ENCODE results near the gene PTPRH. TPM values are rescaled to one million over a fixed set of nuclear protein-coding genes. Genes with fewer than 3 reads are reported as not detected.

The PTPRH gene
- total RNA-seq, 1 experiment from 2014 or later, result 2.3 TPM

DNA sequence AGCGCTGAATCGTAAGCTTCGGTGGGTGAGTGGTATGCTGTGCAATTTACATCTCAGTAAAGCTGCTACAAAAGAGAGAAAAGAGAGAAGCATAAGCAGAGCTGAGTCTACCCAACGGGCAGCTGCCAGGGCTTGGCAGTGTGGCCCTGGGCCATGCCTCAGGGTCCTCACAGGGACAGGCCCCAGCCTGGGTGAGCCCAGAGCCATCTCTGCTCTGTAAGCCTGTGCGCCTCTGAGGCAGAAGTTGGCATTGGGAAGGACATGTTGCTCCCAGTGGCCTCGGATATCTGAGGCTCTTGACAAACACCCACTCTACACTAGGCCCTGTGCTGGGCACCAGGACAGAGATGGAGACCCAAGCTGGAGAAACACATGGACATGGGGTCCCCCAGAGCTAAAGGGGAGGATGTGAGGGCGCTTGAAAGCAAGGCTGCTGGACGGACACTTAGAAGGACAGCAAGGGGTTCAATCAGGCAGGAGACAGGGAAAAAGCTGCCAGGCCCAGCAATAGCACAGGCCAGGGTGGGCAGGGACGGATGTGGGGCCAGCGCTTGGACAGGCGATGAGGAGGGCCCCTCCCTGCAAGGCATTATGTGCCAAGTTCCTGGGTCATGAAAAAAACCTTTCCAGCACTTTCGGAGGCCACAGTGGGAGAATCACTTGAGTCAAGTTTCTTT is 34.8 kb upstream of the PTPRH start:
- no peaks in the 10 kb centered on the region for H3K27me3 Mint-ChIP-seq (ENCODE audit: insufficient read depth, unreplicated experiment)
- no peak for DNase-seq
- TF ChIP-seq, protein P1, sequence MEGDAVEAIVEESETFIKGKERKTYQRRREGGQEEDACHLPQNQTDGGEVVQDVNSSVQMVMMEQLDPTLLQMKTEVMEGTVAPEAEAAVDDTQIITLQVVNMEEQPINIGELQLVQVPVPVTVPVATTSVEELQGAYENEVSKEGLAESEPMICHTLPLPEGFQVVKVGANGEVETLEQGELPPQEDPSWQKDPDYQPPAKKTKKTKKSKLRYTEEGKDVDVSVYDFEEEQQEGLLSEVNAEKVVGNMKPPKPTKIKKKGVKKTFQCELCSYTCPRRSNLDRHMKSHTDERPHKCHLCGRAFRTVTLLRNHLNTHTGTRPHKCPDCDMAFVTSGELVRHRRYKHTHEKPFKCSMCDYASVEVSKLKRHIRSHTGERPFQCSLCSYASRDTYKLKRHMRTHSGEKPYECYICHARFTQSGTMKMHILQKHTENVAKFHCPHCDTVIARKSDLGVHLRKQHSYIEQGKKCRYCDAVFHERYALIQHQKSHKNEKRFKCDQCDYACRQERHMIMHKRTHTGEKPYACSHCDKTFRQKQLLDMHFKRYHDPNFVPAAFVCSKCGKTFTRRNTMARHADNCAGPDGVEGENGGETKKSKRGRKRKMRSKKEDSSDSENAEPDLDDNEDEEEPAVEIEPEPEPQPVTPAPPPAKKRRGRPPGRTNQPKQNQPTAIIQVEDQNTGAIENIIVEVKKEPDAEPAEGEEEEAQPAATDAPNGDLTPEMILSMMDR (IDR thresholded peaks at IDR 0.05; ENCODE audit: insufficient read depth in 1 of 2, low read depth in 1 of 2, low read length in 1 of 2, severe bottlenecking in 1 of 2, unreplicated experiment in 1 of 2), result no peak
- no peak overlapping the region for H3K4me3 Mint-ChIP-seq (ENCODE audit: unreplicated experiment)
- Histone ChIP-seq H3K4me1 (no peaks in the 10 kb centered on the region), H3K9me3 (no peaks in the 10 kb centered on the region), H3K27me3 (replicated peaks; ENCODE audit: control insufficient read depth, insufficient read depth, low read length) (no peaks in the 10 kb centered on the region), H3K36me3 (ENCODE audit: control insufficient read depth, insufficient read depth, low read length) (peaks cover 12% of the 10 kb centered on the region), H3K4me3 (ENCODE audit: low read depth, low read length) (no peak overlapping the region)
- BruUV-seq (replicated peaks), result no TSS peak
- H3K27ac Mint-ChIP-seq (ENCODE audit: unreplicated experiment), result no peak overlapping the region
- no peaks in the 10 kb centered on the region for H3K4me1 Mint-ChIP-seq (ENCODE audit: low read depth, unreplicated experiment)
- H3K9me3 Mint-ChIP-seq (ENCODE audit: unreplicated experiment), result no peaks in the 10 kb centered on the region
- ChIA-PET CTCF (no interaction called here), POLR2A (no interaction called here)
- H3K36me3 Mint-ChIP-seq (ENCODE audit: insufficient read depth, unreplicated experiment), result peaks cover 52% of the 10 kb centered on the region
- intact Hi-C loops (cut with micrococcal nuclease; ENCODE audit: unreplicated experiment), result no loop called here

DNA sequence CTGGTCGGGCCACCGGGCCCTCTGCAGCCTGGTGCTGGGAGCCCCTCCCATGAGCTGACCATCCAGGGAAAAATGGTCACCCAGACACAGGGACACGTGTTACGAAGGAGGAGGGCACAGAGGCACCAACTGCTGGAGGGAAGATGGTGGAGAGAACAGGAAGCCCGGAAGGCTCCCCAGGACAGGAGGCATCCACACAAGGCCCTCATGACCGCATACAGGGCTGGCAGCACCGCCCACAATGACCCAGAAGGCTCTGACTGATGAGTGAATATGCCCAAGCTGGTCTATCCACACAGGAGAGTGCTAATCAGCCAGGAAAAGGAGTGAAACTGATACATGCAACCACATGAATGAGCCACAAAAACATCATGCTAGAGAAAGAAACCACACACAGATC is 33.2 kb upstream of the PTPRH start:
- peaks cover 16% of the 10 kb centered on the region for H3K36me3 ChIP-seq (ENCODE audit: control insufficient read depth, insufficient read depth, low read length)
- CTCF ChIA-PET, result no interaction called here
- peaks cover 67% of the 10 kb centered on the region for H3K36me3 Mint-ChIP-seq (ENCODE audit: insufficient read depth, unreplicated experiment)

DNA sequence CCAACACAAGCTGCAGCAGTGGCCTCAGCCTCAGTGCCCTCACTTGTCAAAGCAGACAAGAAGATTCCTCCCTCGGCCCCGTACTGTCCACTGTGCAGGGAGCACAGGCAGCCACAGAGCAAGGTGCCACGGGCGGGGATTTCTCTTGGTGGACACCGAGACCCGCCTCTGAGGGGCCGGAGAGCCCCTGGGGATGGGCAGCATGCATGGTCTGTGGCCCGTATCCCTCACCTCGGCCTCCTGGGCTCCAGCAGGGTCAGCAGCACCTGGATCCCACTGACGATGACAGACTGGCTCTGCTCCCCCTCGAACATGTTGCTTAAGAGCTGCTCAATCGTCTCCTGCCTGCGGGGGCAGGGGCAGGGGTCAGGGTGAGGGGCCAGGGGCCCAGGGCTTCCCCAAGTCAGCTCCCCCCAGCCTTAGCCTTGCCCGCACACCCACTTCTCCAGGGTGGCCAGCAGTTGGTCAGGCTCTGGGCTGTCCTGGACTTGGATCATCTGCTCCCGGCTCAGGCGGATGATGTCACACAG is 32.7 kb upstream of the PTPRH start:
- intact Hi-C loops (cut with micrococcal nuclease; ENCODE audit: unreplicated experiment), result no loop called here
- Mint-ChIP-seq H3K4me3 (ENCODE audit: unreplicated experiment) (no peak overlapping the region), H3K27me3 (ENCODE audit: insufficient read depth, unreplicated experiment) (no peaks in the 10 kb centered on the region), H3K9me3 (ENCODE audit: unreplicated experiment) (no peaks in the 10 kb centered on the region), H3K36me3 (ENCODE audit: insufficient read depth, unreplicated experiment) (peaks cover 72% of the 10 kb centered on the region), H3K27ac (ENCODE audit: unreplicated experiment) (no peak overlapping the region), H3K4me1 (ENCODE audit: low read depth, unreplicated experiment) (no peaks in the 10 kb centered on the region)
- Histone ChIP-seq H3K9me3 (no peaks in the 10 kb centered on the region), H3K4me3 (ENCODE audit: low read depth, low read length) (no peak overlapping the region), H3K4me1 (no peaks in the 10 kb centered on the region), H3K27me3 (replicated peaks; ENCODE audit: control insufficient read depth, insufficient read depth, low read length) (no peaks in the 10 kb centered on the region), H3K36me3 (ENCODE audit: control insufficient read depth, insufficient read depth, low read length) (peaks cover 16% of the 10 kb centered on the region)
- no TSS peak for BruUV-seq (replicated peaks)
- TF ChIP-seq, protein P1 (IDR thresholded peaks at IDR 0.05; ENCODE audit: insufficient read depth in 1 of 2, low read depth in 1 of 2, low read length in 1 of 2, severe bottlenecking in 1 of 2, unreplicated experiment in 1 of 2), result no peak
- ChIA-PET CTCF (no interaction called here), POLR2A (no interaction called here)
- no peak for DNase-seq

More for the DNA sequence above, 33.2 kb upstream of the PTPRH start:
- no peaks in the 10 kb centered on the region for H3K27me3 Mint-ChIP-seq (ENCODE audit: insufficient read depth, unreplicated experiment)
- Histone ChIP-seq H3K27me3 (replicated peaks; ENCODE audit: control insufficient read depth, insufficient read depth, low read length) (no peaks in the 10 kb centered on the region), H3K4me1 (no peaks in the 10 kb centered on the region), H3K4me3 (ENCODE audit: low read depth, low read length) (no peak overlapping the region), H3K9me3 (no peaks in the 10 kb centered on the region)
- no peak overlapping the region for H3K27ac Mint-ChIP-seq (ENCODE audit: unreplicated experiment)
- DNase-seq, result no peak
- no peaks in the 10 kb centered on the region for H3K4me1 Mint-ChIP-seq (ENCODE audit: low read depth, unreplicated experiment)
- intact Hi-C loops (cut with micrococcal nuclease; ENCODE audit: unreplicated experiment), result no loop called here
- TF ChIP-seq, protein P1 (IDR thresholded peaks at IDR 0.05; ENCODE audit: insufficient read depth in 1 of 2, low read depth in 1 of 2, low read length in 1 of 2, severe bottlenecking in 1 of 2, unreplicated experiment in 1 of 2), result no peak
- POLR2A ChIA-PET, result no interaction called here
- no peaks in the 10 kb centered on the region for H3K9me3 Mint-ChIP-seq (ENCODE audit: unreplicated experiment)
- BruUV-seq (replicated peaks), result no TSS peak
- H3K4me3 Mint-ChIP-seq (ENCODE audit: unreplicated experiment), result no peak overlapping the region

Data from Caco-2 (cell line).